A549 treated with dexamethasone at 1 μM for 4 hours (cell line): ENCODE results near the gene NAGA. TPM values are rescaled to one million over a fixed set of nuclear protein-coding genes. Genes with fewer than 3 reads are reported as not detected.

Experiments
- total RNA-seq: library from RNA; stranded (reverse); fragments of 200-300 nt; extraction: Qiagen RNA extraction; gene quantifications from 5 replicates; pipeline ENCODE4 v1.2.3, GENCODE V29; 2022

NAGA gene
- 5.5 to 7.7 TPM (median 7.4 TPM) in 5 replicates for total RNA-seq

DNA sequence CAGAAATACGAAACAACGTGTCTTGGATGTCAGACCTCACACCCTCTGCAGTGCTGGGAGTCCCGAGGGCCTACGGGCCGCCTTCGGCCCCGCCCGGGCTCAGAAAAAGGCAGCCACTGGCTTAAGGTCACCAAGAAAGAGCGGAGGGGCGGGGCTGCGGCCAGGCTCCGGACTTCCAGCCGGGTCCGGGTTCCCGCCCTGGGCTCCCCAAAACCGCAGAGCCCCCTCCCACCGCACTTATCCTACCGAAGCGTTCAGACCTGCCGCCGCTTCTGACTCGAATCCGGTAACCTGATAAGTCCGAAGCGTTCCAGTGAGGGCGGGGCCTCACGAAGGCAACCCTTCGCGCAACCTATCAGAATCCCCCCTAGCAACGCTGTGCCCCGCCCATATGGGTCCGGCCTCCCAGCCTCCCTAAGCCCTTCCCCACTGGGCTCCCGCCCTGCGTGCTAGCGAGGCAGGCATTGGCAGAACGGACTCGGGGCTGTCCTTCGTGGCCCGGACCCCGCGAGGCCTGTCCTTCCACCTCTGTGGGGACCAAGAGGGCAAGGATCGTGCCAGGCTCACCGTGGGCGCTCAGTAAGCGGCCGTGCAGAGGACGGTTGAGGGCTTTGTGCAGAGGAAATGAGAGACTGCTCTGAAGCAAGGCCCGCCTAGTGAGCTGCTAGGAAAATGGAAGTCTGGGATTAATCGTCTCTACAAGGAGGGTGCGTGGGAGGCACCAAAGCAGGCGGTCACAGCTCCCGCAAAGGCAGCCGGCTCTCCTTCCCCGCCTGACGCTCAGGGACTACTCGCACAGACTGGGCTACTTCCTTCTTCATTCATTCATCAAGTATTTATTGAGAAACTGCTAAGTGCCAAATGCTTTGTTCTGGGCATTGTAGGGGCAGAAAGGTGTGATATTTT is at the start of gene NAGA:
Gene NAGA (minus strand): TSS at position 296 of the 906 bp plus-strand sequence. CDS start 515 bp downstream, outside the sequence.

DNA sequence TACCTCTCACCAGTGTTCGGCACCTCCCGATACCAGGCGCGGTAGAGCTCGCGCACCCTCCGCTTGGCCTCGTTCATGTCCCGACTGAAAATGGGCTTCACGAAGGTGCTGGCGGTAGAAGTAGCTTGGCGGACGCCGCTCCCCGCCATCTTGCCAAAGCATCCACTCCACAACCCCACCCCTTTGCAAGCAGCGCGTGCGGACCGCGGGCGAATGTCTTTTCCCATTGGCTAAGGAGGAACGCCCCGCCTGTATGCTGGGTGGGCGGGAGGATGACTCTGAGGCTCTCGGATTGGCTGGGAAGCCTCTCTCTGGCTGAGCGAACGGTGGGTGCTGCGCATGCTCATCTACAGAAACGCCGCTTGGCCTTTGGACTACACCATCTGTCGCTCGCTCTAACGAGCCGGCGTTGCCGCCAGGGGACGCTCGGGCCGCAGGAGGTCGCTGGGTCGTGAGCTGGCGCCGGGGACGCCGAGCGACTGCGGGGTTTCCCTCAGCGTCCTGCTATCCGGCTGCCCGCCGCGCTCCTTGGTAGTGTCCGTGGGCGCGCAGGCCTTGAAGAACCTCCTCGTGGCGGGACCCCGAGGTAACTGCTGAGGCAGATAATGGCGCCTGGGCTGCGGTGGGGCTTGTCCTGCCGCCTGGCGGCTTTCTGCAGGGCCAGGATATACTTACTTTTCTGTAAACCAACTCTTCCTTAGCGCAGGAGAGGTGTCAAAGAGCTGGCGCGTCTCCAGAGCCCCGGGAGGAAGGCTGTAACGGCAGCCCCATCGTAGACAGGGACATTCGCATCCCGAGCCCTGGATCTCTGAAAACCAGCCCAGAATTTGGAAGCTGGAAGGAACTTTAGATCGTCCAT is 20.2 kb upstream of the NAGA start, which contains the start of gene NDUFA6:
Gene NDUFA6 (minus strand): TSS at position 177 of the 859 bp plus-strand sequence. CDS start 28 bp downstream, at position 149.

DNA sequence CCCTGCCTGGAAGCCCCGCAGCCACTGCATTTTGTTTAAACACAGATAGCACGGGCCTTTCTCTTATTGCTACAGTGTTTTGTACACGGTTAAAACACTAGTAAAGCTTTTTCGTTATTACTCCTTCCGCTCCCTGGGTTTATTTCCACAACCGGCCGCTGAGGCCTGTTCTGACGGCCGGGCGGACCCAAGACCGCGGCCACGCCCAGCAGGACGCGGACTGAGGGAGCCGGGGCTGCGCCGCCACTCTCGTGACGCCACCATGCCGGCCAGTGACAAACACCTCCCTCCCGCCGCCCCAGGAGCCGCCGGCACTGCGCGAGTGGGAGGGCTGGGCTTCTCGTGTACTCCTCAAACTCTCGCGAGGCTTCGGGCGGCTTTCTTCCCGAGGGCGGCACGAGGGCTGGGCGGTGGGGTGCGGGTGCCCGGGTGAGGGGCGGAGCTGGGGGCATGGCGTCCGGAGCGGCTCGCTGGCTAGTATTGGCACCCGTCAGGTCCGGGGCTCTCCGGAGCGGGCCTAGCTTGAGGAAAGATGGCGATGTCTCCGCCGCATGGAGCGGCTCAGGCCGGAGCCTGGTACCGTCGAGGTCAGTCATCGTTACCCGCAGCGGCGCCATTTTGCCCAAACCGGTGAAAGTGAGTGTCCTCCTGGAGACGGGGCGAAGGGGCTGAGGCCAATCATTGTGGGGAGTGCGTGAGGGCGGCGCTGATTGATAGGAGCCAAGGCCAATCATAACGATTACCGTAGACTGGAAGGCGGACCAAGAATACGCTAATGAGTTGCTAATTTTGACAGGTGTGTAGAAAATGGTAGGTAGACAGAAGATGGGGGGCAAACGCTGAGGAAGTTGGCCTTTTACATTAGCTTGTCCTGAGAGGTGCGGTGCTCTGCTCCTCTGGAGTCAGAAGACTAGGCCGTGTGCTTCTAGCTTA is 9.0 kb upstream of the NAGA start, which contains the start of gene SMDT1:
Gene SMDT1 (plus strand): TSS at position 382 of the 933 bp plus-strand sequence. CDS start 69 bp downstream, at position 451.

DNA sequence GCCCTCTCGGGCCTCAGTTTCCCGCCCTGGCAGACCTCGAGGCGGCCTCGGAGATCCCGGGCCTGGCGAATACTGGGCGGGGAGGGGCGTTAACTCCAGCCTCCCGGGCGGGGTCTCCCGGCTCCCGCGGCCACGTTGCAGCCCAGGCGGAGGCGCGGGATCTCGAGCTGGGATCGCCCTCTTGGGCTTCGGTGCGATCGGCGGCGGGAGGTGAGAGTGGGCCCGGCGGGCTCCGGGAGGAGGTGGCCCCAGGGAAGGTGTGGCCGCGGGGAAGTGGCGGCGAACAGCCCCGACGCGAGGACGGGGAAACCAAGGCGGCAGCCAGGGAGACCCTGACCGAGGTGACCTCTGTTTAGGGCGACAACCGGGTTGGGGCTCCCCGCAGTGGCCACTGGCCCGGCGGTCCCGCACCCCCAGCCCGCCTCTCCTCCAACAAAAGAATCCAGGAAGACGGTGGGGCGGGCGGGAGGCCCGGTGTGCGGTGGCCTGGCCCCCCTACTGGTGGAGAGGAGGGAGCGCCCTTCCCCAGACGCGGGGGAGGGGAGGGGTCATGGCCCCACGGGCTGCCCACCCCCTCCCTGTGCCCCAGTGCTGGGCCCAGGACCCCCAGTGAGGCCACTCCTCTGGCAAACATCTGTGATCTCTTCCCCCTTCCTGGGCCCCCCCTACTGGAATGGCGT is 3.7 kb upstream of the NAGA start, which contains the start of gene PHETA2:
Gene PHETA2 (plus strand): TSS at position 117 of the 680 bp plus-strand sequence. CDS start 3,046 bp downstream, outside the sequence.

Other genes with a start within 250 kb of the NAGA start
- 19.8 to 32.9 TPM (median 30.5 TPM) in 5 replicates for gene SREBF2, start 237.7 kb downstream of the NAGA start, total RNA-seq
- 0.07 to 0.31 TPM (median 0.11 TPM) in 5 replicates for gene SHISA8, start 155.7 kb downstream of the NAGA start, total RNA-seq
- gene TNFRSF13C, start 144.0 kb downstream of the NAGA start, total RNA-seq: 0.09 to 0.23 TPM (median 0.19 TPM) in 5 replicates
- gene CENPM, start 123.7 kb downstream of the NAGA start, total RNA-seq: 23.9 to 33.0 TPM (median 27.6 TPM) in 5 replicates
- 0.97 to 1.5 TPM (median 1.2 TPM) in 5 replicates for gene SEPTIN3, start 101.4 kb downstream of the NAGA start, total RNA-seq
- gene WBP2NL, start 72.0 kb downstream of the NAGA start, total RNA-seq: 0.07 to 0.08 TPM in 2 of 5 replicates, not detected in the others
- not detected in 5 replicates for gene PHETA2, start 3.4 kb upstream of the NAGA start, total RNA-seq
- 28.3 to 34.4 TPM (median 32.5 TPM) in 5 replicates for gene SMDT1, start 8.9 kb upstream of the NAGA start, total RNA-seq
- gene NDUFA6, start 20.0 kb upstream of the NAGA start, total RNA-seq: 60.9 to 69.2 TPM (median 67.1 TPM) in 5 replicates
- 0.23 to 0.57 TPM (median 0.51 TPM) in 5 replicates for gene CYP2D6, start 60.0 kb upstream of the NAGA start, total RNA-seq
- gene TCF20, start 199.8 kb upstream of the NAGA start, total RNA-seq: 12.8 to 16.7 TPM (median 15.2 TPM) in 5 replicates